HG03097 (cell line): Measurements from ENCODE around the gene MBNL1.

Experiments
- ATAC-seq: cut with Tn5 transposase; IDR thresholded peaks from one replicate; pipeline ENCODE4 v1.9.1; 2021; ENCODE audit not compliant: unreplicated experiment, low FRiP score

Gene MBNL1

DNA sequence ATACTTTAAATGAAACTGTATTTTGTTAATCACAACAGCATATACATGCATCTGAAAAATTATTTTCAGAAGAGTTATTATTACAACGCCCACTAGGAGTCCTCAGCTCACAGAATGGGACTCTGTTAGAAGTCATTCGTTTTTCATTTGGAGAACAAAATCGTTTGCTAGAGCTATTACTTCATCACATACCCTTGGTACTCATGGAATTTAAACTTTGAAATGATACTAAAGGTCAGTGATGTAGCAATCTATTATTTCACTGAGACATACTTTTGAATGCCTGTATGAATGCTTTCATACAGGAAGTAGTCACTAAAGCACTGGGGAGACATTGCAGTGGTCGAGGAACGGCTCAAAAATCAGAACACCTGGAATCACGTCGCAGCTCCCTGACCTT lies 198.1 kb downstream of the MBNL1 start:
- ATAC-seq = peak; percentile 60

DNA sequence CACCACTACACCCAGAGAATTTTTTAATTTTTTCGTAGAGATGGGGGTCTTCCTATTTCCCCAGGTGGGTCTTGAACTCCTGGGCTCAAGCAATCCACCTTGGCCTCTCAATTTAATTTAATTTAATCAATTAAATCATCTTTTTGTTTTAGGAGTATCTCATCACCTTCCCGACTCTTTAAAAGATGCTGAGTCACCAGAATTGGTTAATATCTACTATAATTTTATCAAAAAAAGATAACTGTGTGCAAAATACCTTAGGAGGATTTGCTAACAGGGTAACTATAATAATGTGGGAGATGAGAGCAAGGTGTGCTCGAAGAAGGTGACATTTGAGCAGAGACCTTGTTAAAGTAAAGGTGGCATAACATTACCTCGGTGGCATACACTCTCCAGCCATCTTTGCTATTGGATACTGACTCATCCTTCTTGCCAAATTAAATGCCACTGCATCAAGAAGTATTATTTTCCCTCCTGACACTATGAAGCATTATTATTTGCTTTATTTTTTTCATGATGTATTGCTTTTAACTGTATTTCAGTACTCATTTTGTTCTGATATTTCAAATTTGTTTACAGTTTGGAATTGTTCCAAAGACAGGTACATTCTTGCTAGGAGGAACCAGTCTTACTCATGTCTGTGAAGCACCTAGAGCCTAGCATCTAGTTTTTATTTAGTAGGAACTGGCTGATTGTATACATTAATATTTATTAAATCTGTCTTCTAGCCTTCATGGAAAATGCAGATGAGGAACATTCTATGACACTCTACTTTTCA lies 200.7 kb downstream of the MBNL1 start:
- ATAC-seq = no peak

DNA sequence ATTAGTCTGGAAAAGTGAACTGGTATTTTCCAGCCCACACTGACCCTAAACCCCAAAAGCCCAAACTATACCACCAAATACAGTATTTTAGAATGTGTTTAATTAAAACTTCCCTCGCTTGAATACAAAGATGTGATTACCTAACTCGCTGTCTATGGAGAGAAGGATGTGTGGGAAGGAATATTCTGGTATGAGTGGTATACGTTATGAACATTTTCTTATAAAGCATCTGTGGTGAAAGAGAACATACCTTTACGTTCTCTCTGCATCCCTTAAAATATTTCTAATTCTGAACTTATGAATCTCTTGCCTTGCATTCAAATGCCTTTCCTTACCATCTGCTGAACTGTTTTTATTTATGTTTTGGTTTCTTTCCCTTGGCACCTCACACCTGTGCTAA lies 201.4 kb downstream of the MBNL1 start:
- no peak for ATAC-seq

DNA sequence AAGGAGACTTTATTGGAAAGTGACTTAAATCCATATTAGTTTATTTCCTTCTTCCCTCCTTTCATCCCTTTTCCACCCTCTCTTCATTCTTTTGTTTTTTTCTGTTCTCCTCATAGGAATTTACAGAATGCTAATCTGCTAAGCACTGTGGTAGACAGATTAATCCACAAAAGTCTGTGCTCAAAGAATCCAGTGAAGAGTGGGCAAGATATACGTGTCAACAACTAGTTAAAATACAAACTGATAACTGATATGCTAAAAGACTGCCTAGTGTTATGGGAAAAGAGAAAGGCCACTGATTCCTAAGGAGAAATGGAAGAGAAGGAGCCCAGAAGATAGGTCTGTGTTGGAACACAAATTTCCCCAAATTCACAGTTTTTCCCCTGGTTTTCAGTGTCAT lies 202.2 kb downstream of the MBNL1 start:
- ATAC-seq = no peak

DNA sequence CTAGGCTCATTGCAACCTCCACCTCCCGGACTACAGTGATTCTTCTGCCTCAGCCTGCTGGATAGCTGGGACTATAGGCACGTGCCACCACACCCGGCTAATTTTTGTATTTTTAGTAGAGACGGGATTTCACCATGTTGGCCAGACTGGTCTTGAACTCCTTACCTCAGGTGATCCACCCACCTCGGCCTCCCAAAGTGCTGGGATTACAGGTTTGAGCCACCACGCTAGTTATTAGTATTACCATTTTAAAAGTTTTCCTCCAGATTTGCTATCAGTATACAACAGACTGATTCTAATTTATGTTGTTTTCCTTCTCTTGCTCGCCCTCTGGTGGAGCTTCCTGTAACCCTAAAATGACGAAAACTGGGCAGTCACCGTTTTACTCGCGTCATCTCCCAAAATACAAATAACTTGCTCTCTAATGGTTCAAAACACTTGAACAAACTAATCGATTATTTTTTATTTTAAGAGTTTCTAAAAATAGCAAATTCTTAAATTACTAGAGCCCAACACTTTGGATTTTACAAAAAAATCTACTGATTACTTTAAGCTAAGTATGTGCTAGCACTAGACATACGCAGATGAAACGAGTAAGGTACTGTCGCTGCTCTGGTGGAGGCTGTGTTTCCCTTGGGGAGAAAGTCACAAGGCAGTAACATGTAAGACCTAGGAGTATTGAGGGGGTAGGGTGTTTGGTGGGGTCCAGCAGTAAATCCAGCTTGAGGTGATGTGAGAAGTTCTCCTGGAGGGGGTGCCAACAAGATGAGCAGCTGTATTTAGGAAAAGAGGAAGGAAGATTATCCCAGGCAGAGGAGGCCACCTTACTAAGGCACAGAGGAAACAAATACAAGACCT lies 203.3 kb downstream of the MBNL1 start:
- no peak for ATAC-seq

DNA sequence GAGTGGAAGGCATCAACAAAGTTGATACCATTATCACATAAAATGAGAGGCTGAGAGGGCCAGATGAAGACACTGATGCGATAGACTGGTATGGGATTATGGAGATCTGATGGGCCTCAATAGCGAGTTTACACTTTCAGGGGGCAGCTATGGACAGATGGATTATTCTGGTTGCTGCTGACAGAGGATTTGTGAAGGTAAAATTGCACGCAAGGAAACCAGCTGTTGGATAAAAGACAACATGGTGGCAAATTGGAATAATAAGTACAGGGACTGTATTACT lies 203.9 kb downstream of the MBNL1 start:
- ATAC-seq = no peak

DNA sequence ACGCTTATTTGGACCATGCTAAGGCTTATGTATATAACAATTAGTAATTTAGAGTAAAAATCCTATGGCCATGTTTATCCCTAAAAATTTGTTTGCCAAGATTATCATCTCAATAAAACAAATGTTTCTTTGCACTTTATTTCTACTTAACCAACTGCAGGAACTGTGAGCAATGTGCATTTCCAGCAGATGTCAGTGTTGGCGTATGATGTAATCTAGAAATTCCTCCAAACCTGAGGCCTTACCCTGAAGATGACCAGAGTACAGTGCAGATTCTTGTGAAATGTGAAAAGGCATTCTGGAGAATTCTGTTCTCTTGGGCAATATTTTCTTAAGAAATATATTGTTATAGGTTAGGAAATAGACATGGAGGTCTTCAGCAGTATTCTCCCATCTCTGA lies 205.9 kb downstream of the MBNL1 start:
- ATAC-seq = no peak

DNA sequence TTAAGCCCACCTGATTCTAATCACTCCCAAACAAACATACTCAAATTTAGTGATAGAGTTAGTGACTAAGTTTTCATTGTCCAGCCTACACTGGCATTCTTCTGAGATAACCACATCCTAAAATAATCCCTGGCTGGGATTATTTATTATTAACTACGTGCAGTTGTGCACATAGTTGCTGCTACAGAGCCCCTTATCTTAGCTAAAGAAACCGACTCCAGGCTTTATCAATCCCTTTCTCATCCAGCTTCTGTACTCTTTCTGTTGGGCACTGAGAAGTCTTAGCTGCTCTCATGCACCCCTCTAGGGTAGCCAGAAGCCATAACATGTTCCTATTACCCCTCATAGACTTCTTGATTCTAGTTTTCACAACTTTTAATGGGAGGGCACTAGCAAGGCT lies 208.7 kb downstream of the MBNL1 start:
- no peak for ATAC-seq

DNA sequence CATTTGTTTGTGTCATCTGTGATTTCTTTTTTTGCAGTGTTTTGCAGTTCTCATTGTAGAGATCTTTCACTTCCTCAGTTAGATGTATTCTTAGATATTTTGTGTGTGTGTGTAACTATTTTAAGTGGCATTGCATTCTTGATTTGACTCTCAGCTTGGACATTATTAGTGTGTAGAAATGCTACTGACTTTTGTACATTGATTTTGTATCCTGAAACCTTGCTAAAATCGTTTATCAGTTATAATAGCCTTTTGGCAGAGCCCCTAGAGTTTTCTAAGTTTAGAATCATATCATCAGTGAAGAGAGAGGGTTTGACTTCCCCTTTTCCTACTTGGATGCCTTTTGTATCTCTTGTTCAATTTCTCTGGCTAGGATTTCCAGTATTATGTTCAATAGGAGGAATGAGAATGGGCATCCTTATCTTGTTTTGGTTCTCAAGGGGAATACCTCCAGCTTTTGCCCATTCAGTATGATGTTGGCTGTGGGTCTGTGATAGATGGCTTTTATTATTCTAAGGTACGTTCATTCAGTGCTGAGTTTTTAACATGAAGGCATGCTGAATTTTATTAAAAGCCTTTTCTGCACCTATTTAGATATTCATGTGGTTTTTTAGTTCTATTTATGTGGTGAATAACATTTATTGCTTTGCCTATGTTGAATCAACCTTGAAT lies 211.7 kb downstream of the MBNL1 start:
- ATAC-seq = peak; percentile 53

DNA sequence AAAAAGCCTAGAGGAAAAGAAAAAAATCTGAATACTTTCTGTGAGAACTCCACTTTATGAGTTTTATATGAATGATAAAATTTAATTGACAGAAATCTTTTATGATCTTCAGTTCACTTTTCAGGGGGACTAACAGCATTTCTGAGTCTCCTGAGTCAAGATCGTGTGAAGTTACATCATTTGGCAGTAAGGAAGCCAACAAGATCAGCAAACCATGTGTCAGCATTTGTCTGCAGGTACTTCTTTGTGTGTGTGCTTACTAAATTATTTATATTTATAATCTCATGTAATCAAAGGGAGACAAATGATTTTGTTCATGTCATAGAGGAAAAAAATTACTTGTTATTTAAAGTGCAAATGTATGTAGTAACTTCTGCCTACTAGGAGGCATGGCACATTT lies 217.6 kb downstream of the MBNL1 start:
- no peak for ATAC-seq

DNA sequence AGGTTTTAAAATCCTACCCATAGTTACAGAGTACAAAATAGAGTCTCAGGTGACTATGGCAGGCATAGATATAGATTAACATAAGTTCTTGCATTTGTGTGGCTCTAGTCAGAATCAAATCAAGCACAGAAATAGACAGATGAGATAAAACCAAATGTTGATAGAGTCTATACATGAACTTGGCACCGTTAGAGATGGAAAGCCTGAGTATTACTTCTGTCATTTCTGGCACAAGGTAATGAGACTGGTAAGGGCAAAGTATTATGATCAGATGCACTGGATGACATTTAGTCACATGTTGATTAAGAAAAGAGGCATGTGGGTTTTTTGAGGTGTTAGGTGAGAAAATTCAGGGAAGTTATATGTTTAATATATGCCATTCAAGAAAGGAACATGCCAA lies 219.7 kb downstream of the MBNL1 start:
- ATAC-seq = no peak

DNA sequence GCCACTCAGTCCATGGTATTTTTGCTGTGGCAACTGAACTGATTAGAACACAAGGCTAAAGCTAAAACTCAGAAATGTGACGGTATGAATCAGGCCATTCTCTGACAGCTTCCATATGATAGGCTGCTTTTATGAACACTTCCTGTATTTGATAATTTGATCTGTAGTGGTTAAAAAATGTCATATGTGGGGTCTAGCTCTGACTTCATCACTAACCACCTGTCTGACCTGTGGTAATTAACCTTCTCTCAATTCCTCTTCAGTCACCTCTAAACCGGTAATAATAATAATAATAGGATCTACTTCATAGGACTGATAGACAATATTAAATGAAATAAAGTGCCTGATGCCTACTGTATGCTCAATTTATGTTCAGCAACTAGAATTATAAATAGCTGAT lies 223.2 kb downstream of the MBNL1 start:
- no peak for ATAC-seq

DNA sequence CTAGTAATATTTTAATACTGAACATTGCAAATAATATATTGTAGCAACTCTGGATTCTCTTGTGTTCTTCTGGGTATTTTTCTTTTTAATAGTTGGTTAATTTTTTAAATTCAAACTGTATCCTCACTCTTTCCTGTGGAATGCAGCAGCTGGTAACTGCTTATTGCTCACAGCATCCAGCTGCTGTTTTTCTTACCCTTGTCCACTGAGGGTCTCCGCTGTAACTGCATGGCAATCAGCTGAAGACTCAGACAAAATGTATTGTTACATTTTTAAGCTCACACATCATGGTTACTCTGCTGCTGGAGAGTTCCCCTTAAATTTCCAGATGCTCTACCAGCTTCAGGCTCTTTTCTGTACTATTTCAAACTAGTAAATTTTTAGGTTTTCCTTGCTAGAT lies 227.6 kb downstream of the MBNL1 start:
- no peak for ATAC-seq

DNA sequence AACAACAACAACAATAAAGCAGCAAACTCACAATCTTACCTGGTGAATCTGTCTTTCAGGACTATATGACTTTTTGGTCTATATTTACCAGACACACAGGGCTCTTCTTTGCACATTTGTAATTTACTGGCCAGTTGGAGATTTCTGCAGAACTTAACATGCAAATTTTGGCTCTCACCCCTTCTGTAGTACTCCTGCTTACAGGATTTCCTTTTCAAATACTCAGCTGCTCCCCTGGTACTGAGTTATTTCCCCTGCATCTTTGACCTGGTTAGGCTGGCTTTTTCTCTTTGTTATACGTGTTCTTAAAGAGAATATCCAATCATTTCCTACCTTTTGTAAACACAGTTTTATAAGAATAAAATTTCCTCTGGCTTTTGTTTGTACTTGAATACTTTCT lies 228.0 kb downstream of the MBNL1 start:
- ATAC-seq = no peak

DNA sequence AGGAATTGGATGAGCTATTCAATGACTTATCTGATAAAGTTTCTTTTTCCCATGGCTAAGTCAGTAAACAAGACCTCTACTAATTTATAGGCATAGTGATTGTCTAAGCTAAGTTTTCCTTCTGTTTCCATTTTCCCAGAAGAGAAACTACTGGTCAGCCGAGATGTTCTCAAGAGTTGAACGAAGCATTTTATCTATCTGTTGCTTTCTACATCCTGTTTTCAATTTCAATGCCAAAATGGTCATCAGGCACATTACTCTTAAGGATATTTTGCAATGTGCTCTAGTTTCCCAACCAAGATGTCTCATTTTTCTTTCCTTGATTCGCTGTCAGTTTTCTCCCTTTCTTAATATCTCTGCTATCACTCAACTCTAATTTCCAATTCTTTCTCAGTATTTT lies 228.7 kb downstream of the MBNL1 start:
- no peak for ATAC-seq

DNA sequence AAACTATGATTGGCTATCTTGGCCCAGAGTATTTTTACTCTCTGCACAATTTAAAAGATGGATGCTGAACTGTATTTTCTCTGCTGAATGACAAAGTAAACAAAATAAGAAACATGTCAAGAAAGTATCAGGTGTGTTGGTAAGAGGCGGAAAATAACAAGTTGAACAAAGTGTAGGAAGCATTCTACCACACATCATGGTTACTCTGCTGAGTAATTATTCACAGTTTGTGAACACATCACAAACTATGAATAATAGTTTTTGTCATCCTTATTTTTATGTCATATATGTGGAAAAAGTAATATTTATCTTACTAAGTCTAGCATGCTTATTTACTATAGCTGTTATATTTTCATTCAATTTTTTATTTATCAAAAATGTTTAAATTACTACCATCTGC lies 229.2 kb downstream of the MBNL1 start:
- no peak for ATAC-seq

DNA sequence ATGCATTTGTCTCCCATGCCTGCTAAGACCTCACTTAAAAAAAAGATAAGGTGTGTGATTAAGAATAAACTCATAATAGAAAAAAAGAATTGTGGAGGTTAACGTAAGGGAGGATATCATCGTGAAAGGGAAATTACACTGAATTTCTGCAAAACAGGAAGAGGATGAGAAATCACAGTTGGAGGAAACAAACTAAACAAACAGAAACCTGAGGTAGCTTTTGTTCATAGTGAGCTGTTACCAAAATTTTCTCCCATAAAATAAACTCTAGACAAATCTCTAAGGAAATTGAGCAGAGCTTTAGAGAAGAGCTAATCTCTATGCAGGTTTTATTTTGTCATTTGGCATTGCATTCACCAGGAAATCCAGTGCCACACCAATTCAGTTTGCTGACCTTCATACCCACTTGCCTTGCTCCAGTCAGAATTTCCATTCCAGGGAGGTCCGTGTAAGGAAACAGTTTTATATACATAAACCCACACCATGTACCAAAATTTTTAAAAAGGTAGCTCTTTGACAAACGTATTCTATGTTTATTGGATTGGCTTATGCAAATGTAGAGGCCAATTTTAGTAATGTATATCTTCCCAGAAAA lies 231.2 kb downstream of the MBNL1 start:
- ATAC-seq = no peak

DNA sequence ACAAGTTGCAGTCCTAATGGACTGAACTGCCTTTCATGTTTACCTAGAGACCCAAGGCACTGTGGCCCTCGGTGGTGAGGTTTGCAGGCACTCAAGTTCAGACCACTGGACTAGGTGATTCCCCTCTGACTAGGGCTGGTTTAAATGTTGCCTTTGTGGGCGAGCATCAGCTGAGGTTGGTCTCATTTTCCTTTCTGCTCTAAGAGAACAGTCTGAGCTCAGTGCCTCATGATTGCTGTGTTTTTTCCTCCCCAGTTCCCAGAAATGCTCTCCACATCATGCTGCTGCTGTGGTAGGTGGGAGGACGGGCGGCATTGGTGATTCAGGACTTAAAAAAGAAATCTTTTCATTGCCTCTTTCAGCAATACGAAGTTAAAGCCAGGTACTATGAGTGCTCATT lies 237.2 kb downstream of the MBNL1 start:
- peak; percentile 86 for ATAC-seq

DNA sequence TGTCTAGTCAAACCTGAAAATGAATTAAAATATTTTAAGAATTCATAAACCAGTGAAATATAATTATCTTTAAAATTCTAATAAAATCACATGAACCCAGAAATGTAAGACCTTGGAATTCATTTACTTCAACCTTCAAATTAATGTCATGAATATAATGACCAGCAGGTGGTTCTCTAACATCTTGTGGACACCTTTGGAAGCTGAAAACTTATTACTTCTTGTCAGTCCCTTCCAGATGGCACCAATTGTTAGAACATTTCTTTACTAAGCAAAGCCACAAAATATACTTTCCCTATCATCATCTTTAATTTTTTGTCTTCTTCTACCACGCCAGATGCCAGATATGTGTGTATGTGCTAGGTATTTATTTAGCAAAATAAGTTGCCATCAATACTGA lies 240.0 kb downstream of the MBNL1 start:
- ATAC-seq = no peak

DNA sequence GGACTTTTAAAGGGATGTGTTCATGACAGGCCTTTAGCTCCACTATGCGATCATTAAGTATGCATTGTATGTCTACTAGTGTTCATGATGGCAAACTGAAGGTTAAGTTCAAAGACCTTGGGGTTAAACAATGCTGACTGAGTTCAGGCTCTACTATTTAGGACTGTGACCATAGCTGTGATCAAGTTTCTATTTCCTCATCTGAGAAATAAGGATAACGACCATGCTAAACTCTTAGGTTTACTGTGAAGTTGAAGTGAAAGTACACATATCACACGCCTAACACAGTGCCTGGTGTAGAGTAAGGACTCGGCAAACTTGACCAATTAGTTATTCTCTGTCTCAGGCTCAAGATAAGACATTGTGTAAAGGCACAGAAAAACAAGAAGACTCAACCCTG lies 243.2 kb downstream of the MBNL1 start:
- ATAC-seq = peak; percentile 63

DNA sequence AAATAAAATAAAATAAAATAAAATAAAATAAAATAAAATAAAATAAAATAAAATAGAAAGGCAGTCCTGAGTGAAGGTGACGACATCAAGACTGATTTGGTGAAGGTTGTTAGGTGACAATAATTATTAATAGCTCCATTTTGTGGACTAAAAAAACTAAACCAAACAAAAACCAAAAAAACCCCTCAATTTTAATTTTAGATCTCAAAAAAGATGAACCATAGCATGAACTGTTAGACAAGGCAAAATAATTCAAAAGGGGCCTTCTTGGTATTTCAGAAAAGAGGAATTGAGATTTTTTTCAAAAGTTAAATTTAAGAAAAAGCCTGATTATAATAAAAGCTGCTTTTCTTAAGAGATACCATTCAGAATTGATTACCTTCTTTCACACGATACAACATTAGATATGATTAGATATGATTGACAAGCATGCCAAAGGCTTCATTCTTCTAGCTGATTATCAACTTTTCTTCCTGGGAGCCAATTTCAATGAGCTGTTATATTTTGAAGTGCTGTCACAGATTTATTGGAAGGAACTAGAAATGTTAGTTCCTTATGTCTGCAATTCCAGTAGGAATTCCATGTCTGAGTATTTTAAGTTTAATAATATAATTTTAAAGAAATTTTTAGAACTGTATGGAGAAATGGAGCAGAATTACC lies 244.7 kb downstream of the MBNL1 start:
- no peak for ATAC-seq
